DMS79 treated with DMSO at 0.1 percent for 48 hours (cell line): ENCODE data around the gene TICAM1.
"Not testable (repeated sequence)": the region's sequence is repeated elsewhere in the genome, so short reads cannot be mapped to it uniquely, and the experiment has no call there.

Source experiments
- DNase-seq: peaks from one replicate; lab custom pipeline; 2025; lab: John Stamatoyannopoulos, UW

Gene TICAM1

GRCh38 chr19:4844348-4845179 lies 13.1 kb upstream of the TICAM1 start:
- no peak for DNase-seq

GRCh38 chr19:4843647-4843965 lies 12.1 kb upstream of the TICAM1 start:
- DNase-seq: no peak

- no peak for DNase-seq
Observed at GRCh38 chr19:4839192-4839591, 7.7 kb upstream of the TICAM1 start.

GRCh38 chr19:4832776-4833175 lies 1.3 kb upstream of the TICAM1 start:
- DNase-seq: no peak

DNA sequence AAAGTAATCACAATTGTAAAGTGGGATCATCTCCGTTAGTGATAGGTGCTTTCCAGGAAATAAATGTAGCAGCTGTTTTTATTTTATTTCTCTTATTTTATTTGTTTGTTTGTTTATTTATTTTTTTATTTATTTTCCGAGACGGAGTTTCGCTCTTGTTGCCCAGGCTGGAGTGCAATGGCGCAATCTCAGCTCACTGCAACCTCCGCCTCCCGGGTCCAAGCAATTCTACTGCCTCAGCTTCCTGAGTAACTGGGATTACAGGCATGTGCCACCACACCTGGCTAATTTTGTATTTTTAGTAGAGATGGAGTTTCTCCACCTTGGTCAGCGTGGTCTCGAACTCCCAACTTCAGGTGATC lies 448 bp upstream of the TICAM1 start:
- DNase-seq: not testable (repeated sequence)

GRCh38 chr19:4830768-4831265 lies 695 bp downstream of the TICAM1 start:
- DNase-seq: no peak

- DNase-seq: no peak
Observed at GRCh38 chr19:4830332-4830731, 1.2 kb downstream of the TICAM1 start.

DNA sequence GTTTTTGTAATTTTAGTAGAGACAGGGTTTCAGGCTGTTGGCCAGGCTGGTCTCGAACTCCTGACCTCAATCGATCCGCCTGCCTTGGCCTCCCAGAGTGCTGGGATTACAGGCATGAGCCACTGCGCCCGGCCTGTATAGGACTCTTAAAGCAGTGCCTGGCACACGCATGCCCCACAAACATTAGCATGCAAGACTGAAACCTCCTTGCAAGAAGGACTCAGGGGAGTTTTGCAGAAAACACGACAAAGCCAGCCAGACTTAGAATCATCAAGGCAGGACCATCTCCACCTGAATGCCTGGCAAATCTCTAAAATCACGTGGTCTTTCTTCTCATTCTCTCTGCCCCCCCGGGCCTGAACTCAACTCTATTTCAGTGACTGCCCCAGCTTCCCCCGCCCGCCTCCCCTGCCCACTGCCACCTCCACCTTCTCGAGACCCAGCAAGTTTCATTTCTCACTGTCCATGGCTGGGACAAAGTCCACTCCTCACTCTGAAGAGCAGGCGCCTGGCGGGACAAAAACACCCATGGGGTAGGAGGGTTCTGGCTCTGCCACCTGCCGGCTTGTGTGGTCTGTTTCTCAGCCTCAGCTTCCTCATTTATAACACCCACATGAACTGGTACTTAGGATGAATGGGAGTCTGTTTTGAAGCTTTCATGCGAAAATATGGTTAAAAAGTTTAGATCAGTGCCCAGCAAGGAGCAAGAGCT lies 2.4 kb downstream of the TICAM1 start:
- DNase-seq: no peak

DNA sequence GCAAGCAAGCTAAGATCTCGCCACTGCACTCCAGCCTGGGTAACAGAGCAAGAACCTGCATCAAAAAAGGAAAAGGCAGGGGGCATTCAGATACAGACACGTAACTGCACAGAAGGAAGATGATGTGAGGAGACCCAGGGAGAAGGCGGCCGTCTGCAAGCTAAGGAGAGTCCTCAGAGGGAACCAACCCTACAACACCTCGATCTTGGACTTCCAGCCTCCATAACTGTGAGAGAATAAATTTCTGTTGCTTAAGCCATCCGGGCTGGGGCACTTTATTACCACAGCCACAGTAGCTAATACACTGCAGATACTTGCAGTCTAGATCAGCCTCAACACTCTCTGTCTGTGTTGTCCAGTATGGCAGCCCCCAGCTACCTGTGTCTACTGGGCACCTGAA lies 7.9 kb downstream of the TICAM1 start:
- DNase-seq: no peak

DNA sequence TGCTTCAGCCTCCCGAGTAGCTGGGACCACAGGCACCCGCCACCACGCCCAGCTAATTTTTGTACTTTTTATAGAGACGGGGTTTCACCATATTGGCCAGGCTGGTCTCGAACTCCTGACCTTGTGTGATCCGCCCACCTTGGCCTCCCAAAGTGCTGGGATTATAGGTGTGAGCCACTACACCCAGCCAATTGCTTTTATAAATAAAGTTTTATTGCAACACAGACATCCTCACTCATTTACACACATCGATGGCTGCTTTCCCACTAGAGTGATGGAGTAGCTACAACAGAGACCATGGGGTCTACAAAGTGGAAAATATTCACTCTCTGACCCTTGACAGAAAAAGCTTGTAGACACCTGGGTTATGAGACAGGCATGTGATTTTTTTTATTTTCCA lies 9.2 kb downstream of the TICAM1 start:
- not testable (repeated sequence) for DNase-seq

DNA sequence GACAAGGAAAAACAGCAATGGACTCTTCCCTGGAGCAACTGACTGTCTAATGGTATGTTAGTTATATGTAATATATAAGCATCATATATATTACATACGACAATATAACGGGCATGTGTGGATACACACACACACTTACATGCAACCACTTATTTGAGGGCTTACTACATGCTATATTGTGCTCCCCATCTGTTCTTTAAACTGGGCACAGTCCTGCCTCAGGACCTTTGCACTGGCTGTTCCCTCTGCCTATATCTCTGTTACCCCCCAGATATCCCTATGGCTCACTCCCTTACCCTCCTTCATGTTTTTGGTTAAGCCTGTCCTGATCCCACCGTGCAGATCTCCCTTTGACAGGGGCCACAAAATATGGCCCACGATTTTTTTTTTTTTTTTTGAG lies 10.2 kb downstream of the TICAM1 start:
- no peak for DNase-seq

DNA sequence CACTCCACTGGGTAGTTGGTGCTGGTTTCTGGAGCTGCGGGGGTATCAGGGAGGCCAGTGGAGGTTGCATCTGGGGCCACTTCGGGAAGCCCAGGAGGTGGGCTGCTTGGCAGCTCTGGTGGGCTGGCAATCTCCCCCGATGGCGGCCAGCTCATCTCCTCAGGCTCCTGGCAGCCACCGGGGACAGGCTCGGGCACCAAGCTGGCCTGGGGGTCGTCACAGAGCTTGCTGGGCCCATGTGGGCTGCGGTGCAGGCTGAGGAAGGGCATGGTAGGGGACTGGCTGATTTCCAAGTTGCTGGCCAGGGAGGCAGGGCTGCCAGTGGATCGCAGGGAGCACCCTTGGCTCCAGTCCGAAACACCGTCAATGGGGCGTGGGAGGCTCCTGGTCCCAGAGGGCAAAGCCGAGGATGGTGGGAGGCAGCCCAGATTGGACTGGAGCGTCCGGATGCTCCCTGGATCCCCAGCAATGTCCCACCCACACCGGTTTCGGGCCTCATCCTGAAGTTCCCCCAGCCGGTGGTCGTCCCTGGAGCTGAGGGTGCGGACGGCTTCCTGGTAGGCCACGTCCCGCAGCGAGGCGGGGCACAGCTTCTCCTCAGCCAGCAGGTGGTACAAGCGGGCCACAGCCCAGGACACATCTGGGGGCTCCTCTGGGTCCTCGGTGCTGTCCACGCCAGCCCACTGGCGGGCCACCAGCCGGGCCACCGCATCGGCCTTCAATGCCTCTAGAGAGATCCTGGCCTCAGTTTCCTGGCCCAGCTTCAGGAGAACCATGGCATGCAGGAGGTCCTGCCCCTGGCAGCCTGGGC lies 13.8 kb downstream of the TICAM1 start:
- no peak for DNase-seq

DNA sequence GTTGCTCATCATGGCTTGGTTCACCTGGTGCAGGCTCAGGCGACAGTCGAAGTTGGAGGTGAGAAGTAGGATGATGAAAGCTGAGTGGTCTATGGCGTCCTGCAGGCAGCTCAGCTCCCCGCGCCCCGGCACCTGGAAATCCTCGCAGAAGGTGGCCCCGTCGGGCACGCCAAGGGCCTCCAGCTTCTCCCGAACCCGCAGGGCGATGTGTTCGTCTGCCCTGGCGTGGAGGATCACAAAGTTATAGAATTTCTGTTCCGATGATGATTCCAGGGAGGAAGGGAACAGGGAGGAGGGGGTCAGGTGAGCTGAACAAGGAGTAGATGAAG lies 14.6 kb downstream of the TICAM1 start:
- DNase-seq: no peak

DNA sequence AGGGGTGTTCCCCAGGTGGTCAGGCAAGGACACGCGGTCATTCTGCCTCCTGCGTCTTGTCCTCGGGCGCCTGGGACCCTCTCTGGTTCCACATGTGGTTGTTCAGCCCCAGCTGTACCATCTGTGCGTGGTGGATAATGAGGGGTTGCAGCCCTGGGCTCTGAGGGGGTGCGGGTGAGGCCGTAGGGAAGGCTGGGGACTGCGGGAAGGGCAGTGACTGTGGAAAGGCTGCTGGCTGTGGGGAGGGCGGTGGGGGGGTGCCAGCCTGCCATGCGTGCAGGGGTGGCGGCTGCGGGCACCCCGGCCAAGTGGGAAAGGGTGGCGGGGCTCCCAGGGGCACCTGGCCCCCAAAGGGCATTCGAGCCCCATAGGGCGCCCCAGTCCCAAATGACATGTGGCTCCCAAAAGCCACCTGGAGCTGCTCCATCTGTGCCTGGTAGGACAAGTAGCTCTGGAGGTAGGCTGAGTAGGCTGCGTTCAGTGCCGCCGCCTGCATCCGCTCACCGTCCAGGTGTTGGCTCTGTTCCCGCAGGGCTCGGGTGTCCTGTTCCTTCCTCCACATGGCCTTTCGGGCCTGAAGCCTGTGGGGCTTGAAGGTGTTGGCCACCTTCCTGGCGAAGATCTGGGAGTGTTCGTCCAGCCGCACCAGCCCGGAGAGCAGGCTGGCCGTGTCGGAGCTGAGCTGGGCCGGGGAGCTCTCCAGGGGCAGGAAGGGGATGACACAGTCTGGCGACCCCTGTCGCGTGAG lies 15.1 kb downstream of the TICAM1 start:
- no peak for DNase-seq

DNA sequence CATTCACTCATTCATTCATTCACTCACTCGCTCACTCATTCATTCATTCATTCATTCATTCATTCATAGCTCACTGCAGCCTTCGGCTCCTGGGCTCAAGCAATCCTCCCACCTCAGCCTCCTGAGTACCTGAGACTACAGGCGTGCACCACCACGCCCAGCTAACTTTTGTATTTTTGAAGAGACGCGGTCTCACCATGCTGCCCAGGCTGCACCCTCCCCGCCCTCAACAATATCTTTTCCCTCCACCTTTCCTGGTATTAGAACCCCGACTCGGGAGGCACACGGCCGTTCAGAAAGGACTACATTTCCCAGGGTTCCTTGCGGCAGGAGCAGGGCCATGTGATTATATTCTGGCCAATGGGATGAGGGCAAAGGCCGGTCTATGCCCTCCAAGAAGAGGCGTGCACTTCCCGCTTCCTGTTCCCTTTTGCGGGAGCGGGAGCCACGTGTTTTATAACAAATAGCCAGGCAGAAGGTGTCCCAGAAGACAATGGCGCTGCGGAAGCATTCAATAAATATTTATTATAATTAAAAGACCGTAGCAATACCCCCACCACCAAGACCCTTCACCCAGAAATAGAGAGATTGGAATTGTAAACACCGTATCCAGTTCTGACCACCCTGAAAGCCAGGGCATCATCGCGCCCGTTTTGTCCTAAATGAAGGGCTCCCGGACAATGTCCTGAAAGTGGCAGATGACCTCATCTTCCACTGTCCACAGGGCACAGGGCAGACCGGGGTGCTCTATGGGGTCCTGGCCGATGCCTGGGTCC lies 15.9 kb downstream of the TICAM1 start:
- peak; percentile 12 for DNase-seq

DNA sequence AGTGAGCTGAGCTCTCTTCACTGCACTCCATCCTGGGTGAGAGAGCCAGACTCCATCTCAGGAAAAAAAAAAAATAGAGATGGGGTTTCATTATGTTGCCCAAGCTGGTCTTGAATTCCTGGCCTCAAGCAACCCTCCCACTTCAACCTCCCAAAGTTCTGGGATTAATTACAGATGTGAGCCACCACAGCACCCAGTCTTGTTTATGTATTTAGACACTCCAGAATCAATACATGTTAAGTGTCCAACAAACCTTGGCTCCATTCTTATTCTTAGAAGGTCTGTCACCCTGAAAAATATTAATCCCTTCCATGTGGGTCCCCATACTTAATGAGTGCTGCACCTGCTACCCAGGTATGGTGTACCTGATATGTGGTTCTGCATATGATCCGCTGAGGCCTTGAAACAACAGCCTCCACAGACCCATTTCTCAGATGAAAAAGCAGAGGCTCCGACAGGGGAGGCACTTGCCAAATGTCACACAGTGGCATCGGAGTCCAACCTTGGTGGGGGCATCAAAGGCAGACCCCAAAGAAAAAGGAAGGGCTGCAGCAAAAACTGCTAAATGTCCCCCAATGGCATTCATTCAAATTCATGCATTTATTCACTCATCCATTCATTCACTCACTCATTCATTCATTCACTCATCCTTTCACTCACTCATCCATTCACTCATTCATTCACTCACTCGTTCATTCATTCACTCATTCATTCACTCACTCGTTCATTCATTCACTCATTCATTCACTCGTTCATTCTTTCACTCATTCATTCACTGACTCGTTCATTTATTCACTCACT lies 16.7 kb downstream of the TICAM1 start:
- DNase-seq: no peak

DNA sequence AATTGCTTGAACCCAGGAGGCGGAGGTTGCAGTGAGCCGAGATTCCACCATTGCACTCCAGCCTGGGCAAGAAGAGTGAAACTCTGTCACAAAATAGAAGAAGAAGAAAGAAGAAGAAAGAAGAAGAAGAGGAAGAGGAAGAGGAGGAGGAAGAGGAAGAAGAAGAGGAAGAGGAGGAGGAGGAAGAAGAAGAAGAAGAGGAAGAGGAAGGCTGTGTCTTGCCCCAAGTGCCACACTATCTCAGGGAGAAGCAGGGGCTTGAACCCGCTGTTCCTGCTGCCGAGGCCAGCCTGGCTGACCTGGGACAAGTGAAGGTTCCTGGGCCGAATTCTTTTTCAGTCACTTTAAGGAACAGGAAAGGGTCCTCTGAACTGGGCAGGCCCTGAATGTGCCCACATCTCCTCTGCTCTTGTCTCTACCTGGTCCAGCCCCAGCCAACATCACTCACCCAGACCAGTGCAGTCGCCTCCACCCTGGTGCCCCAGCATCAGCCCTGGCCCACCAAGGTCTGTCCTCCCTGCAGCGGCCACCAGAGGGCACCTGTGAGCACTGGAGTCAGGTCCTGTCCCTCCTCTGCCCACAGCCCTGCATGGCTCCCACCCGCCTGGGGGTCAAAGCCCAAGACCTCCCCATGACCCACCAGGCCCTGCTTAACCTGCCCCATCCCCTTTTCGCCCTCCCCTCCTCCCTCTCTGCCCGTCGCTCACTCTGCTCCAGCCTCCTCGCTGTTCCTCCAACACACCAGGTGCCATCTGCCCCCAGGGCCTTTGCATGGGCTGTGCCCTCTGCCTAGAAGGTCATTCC lies 20.0 kb downstream of the TICAM1 start:
- DNase-seq: no peak

- no peak for DNase-seq
Observed at GRCh38 chr19:4807188-4807587, 24.3 kb downstream of the TICAM1 start.

DNA sequence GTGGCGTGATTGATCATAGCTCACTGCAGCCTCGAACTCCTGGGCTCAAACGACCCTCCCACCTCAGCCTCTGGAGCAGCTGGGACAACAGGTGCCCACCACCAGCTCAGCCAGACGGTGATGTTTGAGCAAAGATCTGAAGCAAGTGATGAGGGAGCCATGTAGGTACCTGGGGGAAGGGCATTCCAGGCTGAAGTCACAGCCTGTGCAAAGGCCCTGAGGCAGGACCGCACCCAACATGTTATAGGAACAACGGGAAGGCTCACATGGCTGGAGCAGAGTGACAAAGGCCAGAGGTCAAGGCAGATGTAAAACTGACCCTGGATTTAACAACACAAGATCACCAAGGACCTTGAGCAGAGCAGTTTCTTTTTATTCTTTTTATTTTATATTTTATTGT lies 25.1 kb downstream of the TICAM1 start:
- no peak for DNase-seq

DNA sequence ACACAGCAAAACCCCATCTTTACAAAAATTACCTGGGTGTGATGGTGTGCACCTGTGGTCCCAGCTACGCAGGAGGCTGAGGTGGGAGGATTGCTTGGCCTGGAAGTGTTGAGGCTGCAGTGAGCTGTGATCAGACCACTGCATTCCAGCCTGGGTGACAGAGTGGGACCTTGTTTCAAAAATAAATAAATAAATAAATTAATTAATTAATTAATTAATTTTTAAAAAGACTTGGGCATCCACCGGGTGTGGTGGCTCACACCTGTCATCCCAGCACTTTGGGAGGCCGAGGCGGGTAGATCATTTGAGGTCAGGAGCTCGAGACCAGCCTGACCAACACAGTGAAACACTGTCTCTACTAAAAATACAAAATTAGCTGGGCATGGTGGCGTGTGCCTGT lies 26.4 kb downstream of the TICAM1 start:
- DNase-seq: not testable (repeated sequence)
